ENCODE data around the gene GAS6.

GAS6 gene

DNA sequence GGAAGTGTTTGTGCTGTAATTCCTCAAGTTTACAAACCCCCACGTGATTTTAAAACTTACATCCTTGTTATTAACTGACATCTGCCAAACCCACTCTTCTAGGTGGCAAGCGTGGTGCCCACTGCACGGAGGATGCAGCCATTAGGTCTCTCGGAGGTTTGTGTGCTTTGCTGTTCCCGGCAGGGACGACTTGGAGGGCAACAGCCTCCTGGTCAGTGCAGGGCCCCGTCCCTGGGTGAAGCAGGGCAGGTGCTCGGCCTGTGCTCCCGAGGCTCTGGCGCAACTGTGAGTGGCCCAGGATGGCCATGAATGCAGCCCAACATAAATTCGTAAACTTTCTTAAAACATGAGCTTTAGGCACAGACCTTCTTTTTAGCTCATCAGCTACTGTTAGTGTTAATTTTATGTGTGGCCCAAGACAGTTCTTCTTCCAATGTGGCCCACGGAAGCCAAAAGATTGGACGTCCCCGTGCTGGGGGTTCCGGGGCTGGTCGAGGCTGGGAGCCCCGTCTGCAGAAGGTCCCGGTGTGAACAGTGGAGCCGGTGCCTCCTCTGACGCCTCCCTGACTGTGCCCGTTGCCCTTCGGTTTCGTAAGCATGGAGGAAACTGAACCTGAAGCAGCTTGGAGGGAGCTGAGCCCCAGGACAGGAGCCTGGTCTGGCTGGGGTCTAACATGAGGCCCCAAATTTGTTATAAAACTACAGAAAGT, 11.9 kb downstream of the GAS6 start:
- no peak for DNase-seq (ENCODE audit: low spot score)

DNA sequence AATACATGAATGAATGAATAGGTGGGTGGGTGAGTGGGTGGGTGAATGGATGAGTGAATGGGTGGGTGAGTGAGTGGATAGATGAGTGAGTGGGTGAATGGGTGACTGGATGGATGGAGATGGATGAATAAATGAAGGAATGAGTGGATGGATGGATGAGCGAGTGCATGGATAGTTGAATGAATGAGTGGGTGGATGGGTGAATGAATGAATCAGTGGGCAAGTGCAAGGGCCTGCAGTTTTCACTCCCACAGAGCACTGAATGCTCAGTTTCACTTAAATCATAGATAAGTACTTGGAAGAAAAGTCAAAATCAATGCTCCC, 12.4 kb downstream of the GAS6 start:
- no peak for DNase-seq (ENCODE audit: low spot score)

DNA sequence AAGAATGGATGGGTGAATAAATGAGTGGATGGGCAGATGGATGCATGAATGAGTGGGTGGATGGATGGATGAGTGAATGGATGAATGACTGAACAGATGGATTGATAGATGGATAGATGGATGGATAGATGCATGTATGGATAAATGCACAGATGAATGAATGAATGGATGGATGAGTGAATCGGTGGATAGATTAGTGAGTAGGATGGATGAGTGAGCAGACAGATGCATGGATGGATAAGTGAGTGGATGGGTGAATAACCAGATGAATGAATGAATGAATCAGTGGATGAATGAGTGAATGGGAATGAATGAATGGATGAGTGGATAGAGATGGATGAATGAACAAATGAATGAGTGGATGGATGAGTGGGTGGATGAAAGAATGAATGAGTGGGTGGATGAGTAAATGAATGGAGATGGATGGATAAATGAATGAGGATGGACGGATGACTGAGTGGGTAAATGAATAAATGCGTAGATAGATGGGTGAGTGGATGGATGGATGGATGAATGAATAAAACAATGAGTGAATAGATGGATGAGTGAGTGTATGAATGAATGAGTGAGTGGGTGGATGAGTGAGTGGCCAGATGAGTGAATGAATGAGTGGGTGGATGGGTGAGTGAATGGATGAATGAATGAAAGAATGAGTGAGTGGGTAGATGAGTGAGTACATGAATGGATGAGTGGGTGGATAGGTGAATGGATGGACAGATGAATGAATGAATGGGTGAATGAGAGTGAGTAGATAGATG, 13.0 kb downstream of the GAS6 start:
- no peak for DNase-seq (ENCODE audit: low spot score)

DNA sequence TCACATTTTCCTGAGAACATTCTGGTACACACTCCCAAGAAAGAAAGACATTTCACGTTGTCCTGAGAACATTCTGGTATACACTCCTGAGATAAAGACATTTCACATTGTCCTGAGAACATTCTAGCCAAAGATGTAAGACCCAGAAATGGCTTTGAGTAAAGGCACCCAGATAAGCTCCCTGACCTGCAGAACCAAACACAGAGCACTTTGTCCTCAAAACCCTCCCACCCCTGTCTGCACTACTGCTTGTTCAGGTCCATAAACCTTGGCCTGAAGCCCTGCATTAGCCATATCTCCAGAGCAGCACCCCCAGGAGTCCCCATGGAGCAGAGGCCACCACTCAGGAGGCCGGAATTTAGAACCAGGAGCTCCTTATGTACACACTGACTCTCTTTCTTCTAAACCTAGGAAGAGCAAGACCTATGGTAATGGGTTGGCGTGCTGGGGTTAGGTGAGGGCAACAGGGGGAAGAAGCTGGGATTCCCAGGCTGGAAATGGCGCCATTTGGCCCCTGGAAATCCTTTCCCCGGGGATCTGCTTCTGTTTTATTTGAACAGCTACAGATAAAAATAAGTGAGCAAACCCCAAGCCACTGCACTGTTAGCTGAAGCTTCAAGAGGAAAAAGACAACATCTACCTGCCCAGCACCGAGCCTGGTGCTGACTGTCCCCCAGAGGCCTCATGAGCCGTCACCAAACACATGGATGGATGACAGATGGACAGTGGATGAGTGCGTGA, 13.7 kb downstream of the GAS6 start:
- DNase-seq (ENCODE audit: low spot score): no peak

DNA sequence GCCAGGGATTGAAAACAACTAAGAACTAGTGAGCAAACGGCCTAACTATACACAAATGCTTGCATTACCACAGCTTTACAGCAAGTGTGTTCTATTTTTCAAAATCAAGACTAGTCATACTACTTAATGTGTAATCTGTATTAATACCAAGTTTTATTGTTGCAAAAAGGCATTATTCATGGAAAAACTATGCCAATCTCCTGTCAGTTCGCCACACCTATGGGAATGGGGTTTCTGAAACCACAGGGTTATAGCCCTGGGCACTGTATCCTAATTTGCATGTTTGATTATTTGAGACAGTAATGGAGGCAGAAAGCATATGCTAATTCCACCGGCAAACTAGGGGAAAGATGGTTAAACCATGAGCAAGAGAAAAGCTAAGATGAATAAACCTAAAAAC, 14.3 kb downstream of the GAS6 start:
- peak; percentile 33 for DNase-seq (ENCODE audit: low spot score)

DNA sequence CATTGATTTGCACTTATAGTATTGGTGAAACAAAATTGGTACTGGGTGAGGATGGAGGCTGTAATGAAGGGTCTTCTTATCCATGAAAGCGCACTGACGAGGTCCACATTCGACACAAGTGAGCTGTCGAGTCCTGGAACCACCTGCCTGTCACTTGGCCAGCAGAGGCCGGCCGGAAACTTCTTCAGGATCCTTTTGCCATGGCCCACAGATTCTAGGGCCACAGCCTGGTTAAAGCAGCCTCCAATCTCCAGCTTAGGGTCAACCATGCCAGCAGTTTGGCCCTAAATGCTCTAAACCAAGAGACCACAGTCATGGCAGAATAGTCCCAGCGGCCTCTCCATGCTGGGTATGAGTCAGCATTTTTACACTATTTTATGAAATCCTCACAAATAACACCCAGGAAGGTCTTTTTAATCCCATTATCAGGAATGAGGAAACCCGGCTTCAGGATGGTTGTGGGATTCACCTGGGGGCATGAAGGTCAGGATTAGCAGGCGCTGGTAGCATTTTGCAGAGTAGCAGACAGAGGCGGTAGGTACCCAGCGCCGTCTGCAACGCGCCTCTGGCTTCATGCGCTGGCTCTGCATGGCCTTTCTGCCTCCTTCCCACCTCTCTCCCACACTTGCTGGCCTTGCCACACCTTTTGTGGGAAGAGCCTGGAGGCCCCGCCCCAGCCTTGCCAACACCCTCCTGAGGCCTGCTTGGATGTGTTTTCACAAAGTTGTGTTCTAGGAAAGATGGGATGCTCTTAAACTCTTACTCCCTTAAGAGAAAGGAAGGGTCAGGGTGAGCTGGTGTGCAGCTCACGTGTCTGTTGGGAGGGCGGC, 15.2 kb downstream of the GAS6 start:
- no peak for DNase-seq (ENCODE audit: low spot score)

DNA sequence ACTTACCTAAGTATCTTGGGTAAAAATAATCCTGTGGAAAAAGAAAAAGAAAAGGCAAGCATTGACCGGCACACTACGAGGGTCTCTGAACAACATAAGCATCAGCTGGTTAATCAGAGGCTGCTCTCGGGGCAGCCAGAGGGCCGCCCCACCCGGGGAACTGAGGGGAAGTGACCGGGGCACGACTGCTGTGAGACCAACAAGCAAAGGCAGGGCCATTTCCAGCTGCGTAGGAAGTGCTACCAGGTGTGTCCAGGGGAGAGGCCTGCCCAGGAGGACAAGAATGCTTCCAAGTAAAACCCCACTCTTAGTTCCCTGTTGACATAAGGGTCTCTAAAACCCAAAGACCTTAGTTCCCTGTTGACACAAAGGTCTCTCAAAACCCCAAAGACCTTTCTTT, 15.9 kb downstream of the GAS6 start:
- DNase-seq (ENCODE audit: low spot score): no peak

DNA sequence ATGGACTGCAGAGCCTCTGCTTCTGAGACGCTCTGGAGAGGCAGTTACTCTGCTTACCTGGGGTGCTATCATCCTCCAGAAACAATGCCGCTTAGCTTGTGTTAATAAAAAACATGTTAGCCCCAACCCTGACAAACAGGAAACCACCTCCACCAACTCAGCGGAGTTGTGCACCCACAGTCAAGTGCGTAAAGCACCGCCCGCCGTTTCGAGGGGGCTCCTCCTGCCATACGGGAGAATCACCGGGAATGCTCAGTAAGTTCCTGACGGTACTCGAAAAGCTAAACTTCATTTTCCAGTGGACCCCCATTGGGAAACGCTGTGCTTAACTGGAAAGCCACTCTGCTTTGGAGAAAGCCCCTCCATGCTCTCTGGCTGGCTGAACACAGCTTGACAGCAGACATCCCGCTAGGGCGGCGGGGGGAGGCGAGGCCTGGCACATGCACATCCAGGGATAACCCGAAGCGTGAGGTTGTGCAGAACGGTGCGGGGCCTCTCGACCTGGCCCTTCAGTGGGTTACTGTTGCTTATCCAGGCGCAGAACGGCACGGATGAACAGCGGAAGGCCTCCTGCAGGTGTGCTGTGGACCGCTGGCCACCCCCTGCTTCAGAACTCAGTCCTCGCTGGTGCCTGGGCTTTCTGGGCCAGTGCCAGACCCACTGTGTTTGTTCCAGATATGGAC, 17.1 kb downstream of the GAS6 start:
- no peak for DNase-seq (ENCODE audit: low spot score)

DNA sequence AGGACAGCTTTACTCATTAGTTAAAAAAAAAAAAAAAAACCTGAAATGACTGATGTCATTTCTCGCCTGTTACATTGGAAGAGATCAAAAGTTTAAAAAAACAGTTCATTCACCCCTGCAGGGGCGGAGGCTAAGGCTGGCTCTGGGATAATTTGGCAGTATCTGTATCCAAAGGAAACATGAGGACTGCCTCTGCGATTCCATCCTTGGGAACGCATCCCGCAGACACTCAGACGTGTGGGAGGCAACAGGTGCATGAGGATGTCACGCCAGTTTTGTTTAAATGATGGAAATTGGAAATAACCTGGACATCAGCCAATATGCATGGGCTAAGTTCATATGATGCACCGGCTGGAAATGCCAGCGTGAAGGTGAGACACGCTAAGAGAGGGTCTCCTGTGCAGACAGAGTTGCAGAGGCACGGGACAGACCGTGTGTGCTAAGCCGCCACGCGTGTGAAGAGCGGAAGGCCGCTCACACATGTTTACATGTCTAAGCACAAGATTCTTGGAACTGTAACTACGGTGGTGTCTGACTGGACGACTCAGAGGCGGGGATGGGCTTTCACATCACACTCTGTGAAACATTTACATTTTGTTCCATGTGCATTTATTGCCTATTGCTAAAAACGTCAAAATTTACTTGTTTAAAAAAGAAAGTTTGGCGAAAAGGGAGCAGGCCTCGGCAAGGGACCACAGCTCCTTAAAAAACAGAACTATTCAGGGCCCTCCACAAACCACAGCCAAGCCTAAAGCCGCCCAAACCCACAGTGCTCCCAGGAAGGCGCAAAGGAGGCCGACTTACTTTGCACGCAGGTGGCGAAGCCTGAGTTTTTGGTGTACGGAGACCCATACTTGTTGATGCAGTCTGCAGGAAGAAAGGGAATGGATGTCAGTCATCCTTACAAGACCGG, 17.9 kb downstream of the GAS6 start:
- DNase-seq (ENCODE audit: low spot score): peak; percentile 34

DNA sequence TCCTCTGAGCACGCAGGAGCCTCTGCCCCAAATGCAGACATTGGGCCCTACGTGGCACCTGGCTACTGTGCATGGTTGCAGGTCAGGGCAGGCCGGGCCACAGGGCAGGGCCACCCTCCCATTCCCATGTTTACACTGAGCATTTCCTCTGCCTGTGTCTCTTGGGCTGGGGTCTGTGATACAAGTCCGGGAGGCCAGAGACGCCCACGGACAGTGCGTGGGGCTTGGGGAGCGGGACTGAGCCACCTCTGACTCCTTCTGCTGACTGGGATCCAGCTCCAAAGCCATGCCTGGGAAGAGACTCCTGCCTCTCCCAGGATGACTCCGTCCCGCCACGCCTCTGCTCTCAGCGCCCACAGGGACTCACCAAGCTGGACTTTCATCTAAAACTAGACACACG, 18.8 kb downstream of the GAS6 start:
- DNase-seq (ENCODE audit: low spot score): peak; percentile 32

DNA sequence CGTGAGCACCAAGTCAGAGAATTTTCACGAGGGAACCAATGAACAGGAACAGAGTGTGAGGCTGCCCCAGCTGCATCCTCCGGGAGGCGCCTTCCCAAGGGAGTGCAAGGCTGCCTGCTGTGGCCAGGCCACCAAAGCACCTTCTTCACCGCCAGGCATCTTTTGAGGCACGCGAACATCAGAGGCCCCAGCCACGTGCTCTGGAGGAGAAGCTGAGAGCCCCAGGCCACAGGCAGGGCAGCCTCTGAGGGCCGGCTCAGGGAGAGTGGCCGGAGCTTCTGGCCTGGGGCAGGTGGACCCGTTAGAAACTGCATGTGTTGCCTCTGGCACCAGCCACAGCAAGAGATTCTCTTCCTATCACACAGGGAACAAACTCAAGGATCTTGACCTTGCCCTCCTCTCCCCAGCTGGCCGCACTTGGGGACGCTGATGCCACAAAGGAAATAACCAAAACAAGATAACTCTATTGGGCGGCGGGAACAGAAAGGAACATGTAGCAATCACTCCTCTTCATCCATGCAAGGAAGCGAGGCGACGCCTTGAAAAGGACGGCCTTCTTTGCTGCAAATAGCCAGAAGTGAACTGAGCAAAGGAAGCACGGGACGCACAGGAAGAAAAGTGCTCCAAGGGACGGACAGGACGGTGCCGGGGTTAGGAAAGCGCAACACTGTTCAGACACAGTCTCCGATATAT, 19.9 kb downstream of the GAS6 start:
- no peak for DNase-seq (ENCODE audit: low spot score)

DNA sequence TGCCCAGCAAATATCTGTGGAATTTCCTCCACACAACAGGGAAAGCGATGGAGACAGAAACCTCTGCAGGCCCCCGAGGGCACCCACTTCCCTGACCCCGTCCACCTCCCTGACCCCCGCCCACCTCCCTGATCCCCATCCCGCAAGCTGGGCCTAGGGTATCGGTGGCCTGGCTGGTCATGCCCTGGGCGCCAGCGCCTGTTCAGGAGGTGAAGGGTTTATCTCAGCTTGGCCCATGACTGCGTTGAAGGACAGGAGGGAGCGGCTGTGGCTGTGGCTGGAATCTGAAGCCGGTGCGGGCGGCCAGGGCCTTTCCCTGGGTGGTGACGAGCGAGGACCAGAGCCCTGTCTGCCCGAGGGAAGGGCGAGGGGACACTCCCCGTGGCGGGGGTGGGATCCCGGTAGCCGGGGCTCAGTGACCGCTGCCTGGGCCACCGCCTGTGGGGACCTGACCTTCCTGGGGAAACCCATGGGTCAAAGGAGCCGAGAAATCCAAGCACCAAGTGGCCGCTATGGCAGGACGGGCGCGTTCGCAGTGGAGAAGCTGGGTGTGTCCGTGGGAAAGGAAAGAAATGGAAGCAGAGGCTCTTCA, 20.7 kb downstream of the GAS6 start:
- no peak for DNase-seq (ENCODE audit: low spot score)

DNA sequence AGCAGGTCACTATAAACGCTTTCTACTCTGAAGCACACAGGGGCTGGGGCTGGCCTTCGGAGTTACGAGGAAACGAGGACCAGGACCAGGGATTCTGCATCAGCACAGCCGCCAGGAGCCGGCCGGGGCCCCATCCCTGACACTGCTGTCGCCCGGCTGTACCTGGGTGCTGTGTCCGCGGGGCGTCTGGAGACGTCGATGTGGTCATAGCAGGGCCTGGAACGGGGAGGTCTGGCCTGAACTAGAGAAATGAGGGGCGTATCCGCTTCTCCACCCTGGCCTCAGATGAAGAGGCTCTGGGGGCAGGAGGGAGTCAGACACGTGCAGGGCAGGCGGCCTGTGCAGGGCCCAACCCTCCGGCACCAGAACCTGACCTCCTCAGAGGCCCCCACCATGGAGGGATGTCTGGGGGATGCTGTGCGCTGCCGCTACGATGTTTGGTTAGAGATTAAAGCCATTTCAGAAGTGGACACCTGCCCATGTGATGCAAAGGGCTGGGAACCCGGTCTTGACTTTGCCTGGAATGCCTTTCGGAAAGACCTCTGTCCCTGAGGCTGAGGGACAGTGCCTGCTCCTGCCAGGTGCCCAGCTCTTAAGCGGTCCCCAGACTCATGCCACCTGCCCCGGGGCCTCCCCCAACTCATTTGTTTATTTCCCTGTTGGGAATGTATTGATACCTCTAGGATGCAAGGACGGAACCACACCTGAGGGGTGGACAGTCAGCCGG, 21.4 kb downstream of the GAS6 start:
- DNase-seq (ENCODE audit: low spot score): no peak

DNA sequence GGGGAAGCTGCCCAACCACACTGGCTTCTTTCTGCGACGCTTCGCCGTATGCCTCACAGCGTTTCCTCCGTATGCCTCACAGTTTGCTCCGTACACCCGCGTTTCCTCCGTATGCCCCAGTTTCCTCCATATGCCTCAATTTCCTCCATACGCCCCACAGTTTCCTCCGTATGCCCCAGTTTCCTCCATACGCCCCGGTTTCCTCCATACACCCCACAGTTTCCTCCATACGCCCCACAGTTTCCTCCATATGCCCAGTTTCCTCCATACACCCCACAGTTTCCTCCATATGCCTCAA, 22.6 kb downstream of the GAS6 start:
- no peak for DNase-seq (ENCODE audit: low spot score)

DNA sequence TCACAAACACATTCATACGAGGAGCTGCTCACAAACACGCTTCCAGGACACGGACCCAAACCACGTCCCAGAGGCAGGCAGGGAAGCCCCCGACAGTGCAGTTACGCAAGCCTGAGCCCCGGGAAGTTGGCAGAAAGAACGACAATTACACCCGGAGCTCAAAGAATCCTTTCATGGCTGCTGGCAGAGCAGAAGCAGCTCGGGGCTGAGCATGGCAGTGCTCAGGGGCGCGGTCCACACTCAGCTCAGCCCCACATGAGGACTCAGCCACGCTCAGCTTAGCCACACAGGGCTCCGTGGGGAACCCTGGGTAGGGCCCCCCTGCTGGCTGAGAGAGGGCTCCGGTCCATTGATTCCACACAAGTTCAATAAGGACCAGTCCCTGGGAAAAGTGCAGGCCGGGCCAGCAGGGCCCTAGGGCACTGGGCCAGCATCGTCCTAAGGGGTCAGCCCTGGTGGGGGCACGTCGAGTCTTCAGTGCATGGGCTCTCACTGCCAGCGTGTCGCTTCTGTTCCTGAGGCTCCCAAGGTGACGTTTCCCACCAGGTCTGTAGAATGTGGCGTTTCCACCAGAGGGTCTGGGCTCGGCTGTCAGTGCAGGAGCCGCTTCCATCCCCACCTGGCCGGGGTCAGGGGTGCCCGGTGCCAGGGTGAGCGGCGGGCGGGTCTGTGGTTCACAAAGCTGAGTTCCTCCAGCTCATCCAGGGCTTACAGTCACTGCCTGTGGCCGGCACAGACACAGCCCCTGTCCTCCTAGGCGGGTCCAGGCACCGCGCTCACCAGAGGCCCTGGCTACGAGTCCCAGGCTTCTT, 23.1 kb downstream of the GAS6 start:
- DNase-seq (ENCODE audit: low spot score): no peak

DNA sequence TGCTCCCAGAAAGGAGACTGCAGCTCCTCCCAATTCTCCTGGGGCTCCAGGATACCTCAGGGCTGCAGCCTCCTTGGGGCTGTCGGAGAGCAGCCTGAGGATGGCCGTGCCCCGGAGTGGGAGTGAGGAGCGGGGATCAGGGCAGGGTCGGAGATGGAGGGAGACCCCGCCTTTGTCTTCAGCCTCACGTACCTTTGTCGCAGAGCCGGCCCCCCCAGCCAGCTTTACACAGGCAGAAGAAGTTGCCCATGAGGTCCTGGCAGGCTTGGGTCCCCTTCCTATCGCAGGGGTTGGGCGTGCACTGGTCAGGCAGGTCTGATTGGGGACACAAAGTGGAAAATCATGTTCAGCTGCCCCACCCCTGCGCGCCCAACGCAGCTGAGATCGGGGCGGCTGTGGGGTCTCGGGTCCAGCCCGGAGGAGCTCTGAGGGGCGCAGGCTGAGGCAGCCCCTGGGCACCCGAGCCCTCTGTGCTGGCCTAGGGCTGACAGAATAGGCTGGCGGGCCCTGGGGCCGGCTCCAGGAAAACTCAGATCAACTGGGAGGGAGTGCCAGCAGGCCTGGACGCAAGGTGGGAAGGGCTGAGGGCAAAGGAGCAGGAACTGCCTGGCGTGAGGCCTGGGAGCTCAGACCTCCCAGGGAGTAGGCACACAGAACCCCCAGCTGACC, 24.2 kb downstream of the GAS6 start:
- no peak for DNase-seq (ENCODE audit: low spot score)

DNA sequence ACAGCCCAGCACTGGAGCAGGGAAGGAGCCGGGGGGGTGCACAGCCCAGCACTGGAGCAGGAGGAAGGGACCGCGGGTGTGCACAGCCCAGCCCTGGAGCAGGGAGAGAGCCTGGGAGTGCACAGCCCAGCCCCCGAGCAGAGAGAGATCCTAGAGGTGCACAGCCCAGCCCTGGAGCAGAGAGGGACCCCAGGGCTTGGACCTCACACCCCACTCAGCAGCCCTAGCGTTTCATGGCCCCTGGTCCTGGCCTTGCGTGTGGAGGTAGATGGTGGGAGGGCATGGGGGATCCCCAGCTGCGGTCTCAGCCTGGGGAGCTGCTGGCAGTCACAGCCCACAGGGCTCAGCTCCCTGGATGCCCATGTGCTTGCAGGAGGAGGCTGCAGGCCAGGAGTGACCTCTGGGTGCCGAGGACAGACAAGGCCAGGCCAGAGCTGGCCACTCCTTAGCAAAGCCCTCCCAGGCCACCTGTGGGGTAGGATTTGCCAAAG, 25.1 kb downstream of the GAS6 start:
- no peak for DNase-seq (ENCODE audit: low spot score)
